HFF-Myc (cell line): ENCODE data around the gene JAK1.

ENCODE experiments used
- DNase-seq: peaks from one replicate; pipeline ENCODE4 v3.0.0-alpha.2; 2011; ENCODE audit warnings: low read depth; ENCODE audit errors: extremely low read depth
- H3K4me3 ChIP-seq: replicated peaks from 2 replicates; pipeline ENCODE4 v1.5.1; 2011; ENCODE audit warnings: low read depth, mild to moderate bottlenecking, control low read depth, low read length
- CTCF ChIP-seq: IDR thresholded peaks from 2 replicates; pipeline ENCODE4 v1.5.1; 2012; ENCODE audit warnings: mild to moderate bottlenecking, low read depth, low read length, control low read depth; ENCODE audit errors: missing control alignments

The JAK1 gene

GRCh38 chr1:64872067-64872466 is 94.3 kb downstream of the JAK1 start:
- no peak for TF ChIP-seq CTCF
- no peak for DNase-seq
- H3K4me3 ChIP-seq: no peak overlapping the region

DNA sequence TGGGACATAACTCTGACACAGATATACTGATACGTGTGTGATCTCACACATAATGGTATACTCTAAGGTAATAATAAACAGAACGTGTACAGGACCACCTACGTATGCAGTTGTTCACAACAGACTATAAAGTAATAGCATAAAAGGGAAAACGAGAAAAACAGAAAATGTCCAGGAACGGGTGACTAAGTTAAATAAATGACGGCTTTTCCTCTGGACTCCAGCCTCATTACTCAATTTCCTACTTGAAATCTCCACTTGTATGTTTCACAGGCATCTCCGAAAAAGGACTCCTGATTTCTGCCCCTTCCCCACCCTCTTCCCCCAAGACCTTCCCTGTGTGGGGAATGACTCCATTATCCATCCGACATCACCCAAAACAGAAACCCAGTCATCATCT is 95.1 kb downstream of the JAK1 start:
- no peak for TF ChIP-seq CTCF
- H3K4me3 ChIP-seq: no peak overlapping the region
- no peak for DNase-seq

DNA sequence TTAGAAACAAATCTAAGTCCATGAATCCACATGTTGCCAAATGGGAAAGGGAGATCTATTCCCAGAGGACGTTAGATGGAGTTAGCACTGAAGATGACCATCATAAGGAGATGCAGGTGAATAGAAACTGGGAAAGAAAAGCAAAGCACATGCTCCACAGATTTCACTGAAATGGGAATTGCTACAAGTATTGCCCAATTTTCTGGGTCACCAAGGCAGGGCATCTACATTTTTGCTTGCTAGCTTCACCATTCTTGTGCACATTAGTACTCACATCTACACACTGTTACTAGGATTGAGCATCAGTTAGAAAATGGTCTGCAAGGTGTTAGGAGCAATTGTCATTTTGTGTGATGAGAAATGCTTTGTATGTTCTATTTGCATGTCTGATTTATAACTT is 99.1 kb downstream of the JAK1 start:
- no peak for TF ChIP-seq CTCF
- DNase-seq: no peak
- H3K4me3 ChIP-seq: no peak overlapping the region

DNA sequence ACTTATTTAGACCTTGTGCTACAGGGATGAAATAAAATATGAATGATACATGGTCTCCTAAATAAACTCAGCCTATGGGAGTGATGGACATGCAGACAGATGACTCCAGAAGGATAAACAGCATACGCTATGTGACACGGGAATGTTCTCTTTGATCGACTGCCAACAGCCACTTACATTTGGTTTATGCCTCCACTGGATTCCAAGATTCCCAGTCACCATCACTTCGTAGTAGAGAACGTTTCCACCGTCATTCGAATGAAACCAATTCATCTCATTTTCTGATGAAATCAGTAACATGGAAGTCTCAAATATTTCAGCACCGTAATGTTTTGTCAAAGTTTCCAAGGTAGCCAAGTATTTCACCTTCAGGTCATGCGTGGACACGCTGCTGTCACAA is 99.7 kb downstream of the JAK1 start:
- TF ChIP-seq CTCF: no peak
- H3K4me3 ChIP-seq: no peak overlapping the region
- DNase-seq: no peak

GRCh38 chr1:64865105-64865757 is 101.1 kb downstream of the JAK1 start:
- no peak overlapping the region for H3K4me3 ChIP-seq
- no peak for DNase-seq
- TF ChIP-seq CTCF: no peak

GRCh38 chr1:64864018-64864940 is 102.1 kb downstream of the JAK1 start:
- no peak for TF ChIP-seq CTCF
- DNase-seq: no peak
- H3K4me3 ChIP-seq: no peak overlapping the region

GRCh38 chr1:64861611-64862010 is 104.7 kb downstream of the JAK1 start:
- peak; percentile 14 for TF ChIP-seq CTCF
- no peak for DNase-seq
- no peak overlapping the region for H3K4me3 ChIP-seq
